A549 (cell line): ENCODE data around the gene C10orf105. TPM values are rescaled to one million over a fixed set of nuclear protein-coding genes. Genes with fewer than 3 reads are reported as not detected.

Source experiments
- ATAC-seq, 2 experiments: fragments of 200-7000 bp in 1 of 2; fragments of >200 bp in 1 of 2; cut with Nextera tagmentation in 1 of 2; cut with Tn5 transposase in 1 of 2; 3 replicates each; pipeline versions ENCODE4 v1.8.0 to v1.9.1; 2018 to 2020; ENCODE audit warnings: mild to moderate bottlenecking in 1 of 2, moderate library complexity in 1 of 2
- CTCF ChIA-PET: fragments of 300-600 bp; sonication (Branson Sonifier 250); formaldehyde crosslinking; extraction: SDS; loops from one replicate; lab custom pipeline; 2021; ENCODE audit warnings: antibody characterized with exemption, inconsistent platforms; lab: Yijun Ruan, JAX
- POLR2A ChIA-PET: fragments of 350-600 bp; formaldehyde crosslinking; extraction: SDS; loops from one replicate; lab custom pipeline; 2021; ENCODE audit warnings: antibody characterized with exemption, inconsistent platforms; lab: Yijun Ruan, JAX
- DNase-seq, 2 experiments: peaks; one replicate each; pipeline versions ENCODE4 v3.0.0 to v3.0.0-alpha.2; 2011 to 2016; ENCODE audit warnings: low read depth in 1 of 2, low spot score in 1 of 2
- FAIRE-seq: peaks from 2 replicates; lab custom pipeline; 2011; peaks lifted over from hg19 to GRCh38; lab: Jason Lieb, UNC
- H3K27ac ChIP-seq, 2 experiments: fragments of >200 bp; sonication (Bioruptor Twin); formaldehyde crosslinking; 3 replicates each; pipeline ENCODE4 v1.5.1; 2016 to 2017
- H3K4me1 ChIP-seq: fragments of >200 bp; sonication (Bioruptor Twin); formaldehyde crosslinking; 3 replicates; pipeline ENCODE4 v1.6.1; 2016
- H3K4me2 ChIP-seq: fragments of >200 bp; sonication (Bioruptor Twin); formaldehyde crosslinking; 3 replicates; pipeline ENCODE4 v1.6.1; 2016
- H3K4me3 ChIP-seq: fragments of >200 bp; sonication (Bioruptor Twin); formaldehyde crosslinking; 3 replicates; pipeline ENCODE4 v1.5.1; 2016
- H3K9me3 ChIP-seq: fragments of >200 bp; sonication (Bioruptor Twin); formaldehyde crosslinking; 3 replicates; pipeline ENCODE4 v1.6.1; 2016
- BCL3 ChIP-seq: fragments of >200 bp; sonication (Bioruptor Twin); formaldehyde crosslinking; IDR thresholded peaks from 3 replicates; pipeline ENCODE4 v1.6.1; 2016
- CBX8 ChIP-seq: fragments of 200-600 bp; sonication (generic); IDR thresholded peaks from 2 replicates; pipeline ENCODE4 v1.6.1; 2016
- CHD2 ChIP-seq: fragments of 150-350 bp; IDR thresholded peaks from 2 replicates; pipeline ENCODE4 v1.6.1; 2014; ENCODE audit warnings: low read length; ENCODE audit not compliant: partially characterized antibody
- CHD4 ChIP-seq: fragments of 200-600 bp; sonication (generic); IDR thresholded peaks from 2 replicates; pipeline ENCODE4 v1.6.1; 2016; ENCODE audit warnings: antibody characterized with exemption, mild to moderate bottlenecking, borderline replicate concordance
- E2F6 ChIP-seq: IDR thresholded peaks from 2 replicates; pipeline ENCODE4 v1.6.1; 2012; ENCODE audit warnings: low read depth, borderline replicate concordance
- ESRRA ChIP-seq: fragments of 150-350 bp; IDR thresholded peaks from 2 replicates; pipeline ENCODE4 v1.6.1; 2014; ENCODE audit warnings: mild to moderate bottlenecking, low read length, borderline replicate concordance
- GATA3 ChIP-seq: IDR thresholded peaks from 2 replicates; pipeline ENCODE4 v1.6.1; 2012; ENCODE audit warnings: borderline replicate concordance
- HOXB5 ChIP-seq: fragments of 250-450 bp; sonication (Bioruptor Pico); IDR thresholded peaks from 2 replicates; pipeline ENCODE4 v1.5.0; 2020; ENCODE audit warnings: mild to moderate bottlenecking, moderate library complexity
- KDM5A ChIP-seq: fragments of 200-600 bp; sonication (generic); IDR thresholded peaks from 2 replicates; pipeline ENCODE4 v1.6.1; 2016; ENCODE audit warnings: antibody characterized with exemption, mild to moderate bottlenecking
- MAFK ChIP-seq: fragments of 450-650 bp; IDR thresholded peaks from 2 replicates; pipeline ENCODE4 v1.6.1; 2014; ENCODE audit not compliant: partially characterized antibody
- MAZ ChIP-seq: fragments of 150-350 bp; IDR thresholded peaks from 2 replicates; pipeline ENCODE4 v1.6.1; 2014; ENCODE audit warnings: antibody characterized with exemption, low read depth, low read length, borderline replicate concordance
- NR3C1 ChIP-seq: fragments of >200 bp; sonication (Bioruptor Twin); formaldehyde crosslinking; IDR thresholded peaks from 3 replicates; pipeline ENCODE4 v1.6.1; 2017
- PBX3 ChIP-seq: IDR thresholded peaks from 2 replicates; pipeline ENCODE4 v1.6.1; 2012
- POLR2A ChIP-seq: IDR thresholded peaks from 2 replicates; pipeline ENCODE4 v1.6.1; 2012; ENCODE audit warnings: mild to moderate bottlenecking, low read length
- RAD21 ChIP-seq, 2 experiments: fragments of >200 bp in 1 of 2; sonication (Bioruptor Twin) in 1 of 2; formaldehyde crosslinking in 1 of 2; IDR thresholded peaks in 1 of 2; conservative IDR thresholded peaks in 1 of 2; 2 replicates in 1 of 2; 3 replicates in 1 of 2; pipeline ENCODE4 v1.6.1; 2012 to 2018; ENCODE audit warnings: inconsistent platforms in 1 of 2
- REST ChIP-seq: fragments of 200-600 bp; sonication (generic); IDR thresholded peaks from 2 replicates; pipeline ENCODE4 v1.6.1; 2016; ENCODE audit warnings: antibody characterized with exemption, mild to moderate bottlenecking, moderate library complexity
- SMC3 ChIP-seq: fragments of >200 bp; sonication (Bioruptor Twin); formaldehyde crosslinking; IDR thresholded peaks from 3 replicates; pipeline ENCODE4 v1.6.1; 2018; ENCODE audit warnings: inconsistent platforms
- USF2 ChIP-seq: fragments of 450-650 bp; IDR thresholded peaks from 2 replicates; pipeline ENCODE4 v1.6.1; 2014; ENCODE audit warnings: antibody characterized with exemption
- WGBS: methylation state at CpG from one replicate; pipeline ENCODE4 v1.1.6; 2017; ENCODE audit errors: missing lambda C conversion rate; 5-methylcytosine and 5-hydroxymethylcytosine counted together
- polyA plus RNA-seq, 4 experiments: library from polyadenylated mRNA; depleted of rRNA in 3 of 4; stranded (reverse); fragments of >200 nt; fragmentation: RNase III in 1 of 4; extraction: RNeasy Plus Mini Kit Qiagen cat#74134 plus additional on column Dnase treatment in 1 of 4; gene quantifications; 2 replicates in 3 of 4; 3 replicates in 1 of 4; pipeline ENCODE4 v1.2.3, GENCODE V29; 2011 to 2017

C10orf105 gene
- polyA plus RNA-seq, 2 of the 4 experiments (the other 2 are of a cell fraction): not detected

- no peaks in the 10 kb centered on the region for H3K4me1 ChIP-seq
- ATAC-seq (no peak), DNase-seq (no peak), FAIRE-seq (no peak)
- no peak overlapping the region for H3K4me3 ChIP-seq
- H3K27ac ChIP-seq: no peak overlapping the region
- TF ChIP-seq GATA3: no peak
- TF ChIP-seq E2F6: no peak
- TF ChIP-seq MAZ: no peak
- TF ChIP-seq BCL3: no peak
- no peak for TF ChIP-seq CHD2
- POLR2A ChIA-PET: no interaction called here
- CTCF ChIA-PET: interaction anchor here (1.0 to 1.5 kb wide), 2 partner anchors 17 to 105 kb away, joined by 3 to 4 read pairs; no protein-coding TSS in a partner anchor
- 80% methylated on average over 6 of the region's 6 CpGs for WGBS
- no peaks in the 10 kb centered on the region for H3K9me3 ChIP-seq
- no peak overlapping the region for H3K4me2 ChIP-seq
These were observed 44.1 kb downstream of the C10orf105 start for GRCh38 chr10:71675295-71675970.

- Histone ChIP-seq H3K9me3 (no peaks in the 10 kb centered on the region), H3K4me2 (no peak overlapping the region), H3K4me1 (no peaks in the 10 kb centered on the region), H3K4me3 (no peak overlapping the region), H3K27ac (no peak overlapping the region)
- FAIRE-seq (no peak), ATAC-seq (peak; percentile 22 to 29; a peak in 3 of 6 replicates), DNase-seq (no peak)
- TF ChIP-seq NR3C1 (no peak), CBX8 (no peak), PBX3 (no peak), ESRRA (no peak)
- 71% methylated on average over 16 of the region's 16 CpGs for WGBS
- ChIA-PET CTCF (interaction anchor here (0.6 to 1.8 kb wide), 4 partner anchors 26 to 896 kb away, joined by 3 to 5 read pairs (median 4); no protein-coding TSS in a partner anchor), POLR2A (no interaction called here)
These were observed 47.3 kb downstream of the C10orf105 start for GRCh38 chr10:71671994-71672946.

GRCh38 chr10:71667387-71667752, 52.2 kb downstream of the C10orf105 start:
- WGBS: 36% methylated on average over 5 of the region's 5 CpGs
- FAIRE-seq (no peak), DNase-seq (no peak), ATAC-seq (no peak)
- H3K27ac ChIP-seq: no peak overlapping the region
- POLR2A ChIA-PET: no interaction called here
- no peak for TF ChIP-seq POLR2A
- no peaks in the 10 kb centered on the region for H3K9me3 ChIP-seq
- CTCF ChIA-PET: interaction anchor here (1.1 kb wide), 1 partner anchor 42 kb away, joined by 3 read pairs; no protein-coding TSS in a partner anchor
- H3K4me1 ChIP-seq: peaks cover 10% of the 10 kb centered on the region
- no peak overlapping the region for H3K4me2 ChIP-seq
- no peak overlapping the region for H3K4me3 ChIP-seq

- ChIA-PET POLR2A (no interaction called here), CTCF (interaction anchor here (1.1 kb wide), 1 partner anchor 42 kb away, joined by 3 read pairs; no protein-coding TSS in a partner anchor)
- H3K4me2 ChIP-seq: no peak overlapping the region
- H3K4me3 ChIP-seq: no peak overlapping the region
- peaks cover 10% of the 10 kb centered on the region for H3K4me1 ChIP-seq
- no peak overlapping the region for H3K27ac ChIP-seq
- 74% methylated on average over 16 of the region's 18 CpGs for WGBS
- H3K9me3 ChIP-seq: no peaks in the 10 kb centered on the region
- DNase-seq (no peak), ATAC-seq (no peak), FAIRE-seq (no peak)
- TF ChIP-seq REST: no peak
- TF ChIP-seq HOXB5: no peak
- no peak for TF ChIP-seq KDM5A
- TF ChIP-seq GATA3: no peak
- no peak for TF ChIP-seq USF2
- TF ChIP-seq CHD2: no peak
- no peak for TF ChIP-seq CHD4
- no peak for TF ChIP-seq SMC3
- TF ChIP-seq RAD21 (conservative IDR thresholded peaks at IDR 0.05 in 1 of 2, IDR thresholded peaks at IDR 0.05 in 1 of 2): no peak
- TF ChIP-seq MAFK: no peak
These were observed 52.8 kb downstream of the C10orf105 start for GRCh38 chr10:71666639-71667386.
